ENCODE results near the gene TMPRSS13.
"Not testable (repeated sequence)": the region's sequence is repeated elsewhere in the genome, so short reads cannot be mapped to it uniquely, and the experiment has no call there.

TMPRSS13 gene

DNA sequence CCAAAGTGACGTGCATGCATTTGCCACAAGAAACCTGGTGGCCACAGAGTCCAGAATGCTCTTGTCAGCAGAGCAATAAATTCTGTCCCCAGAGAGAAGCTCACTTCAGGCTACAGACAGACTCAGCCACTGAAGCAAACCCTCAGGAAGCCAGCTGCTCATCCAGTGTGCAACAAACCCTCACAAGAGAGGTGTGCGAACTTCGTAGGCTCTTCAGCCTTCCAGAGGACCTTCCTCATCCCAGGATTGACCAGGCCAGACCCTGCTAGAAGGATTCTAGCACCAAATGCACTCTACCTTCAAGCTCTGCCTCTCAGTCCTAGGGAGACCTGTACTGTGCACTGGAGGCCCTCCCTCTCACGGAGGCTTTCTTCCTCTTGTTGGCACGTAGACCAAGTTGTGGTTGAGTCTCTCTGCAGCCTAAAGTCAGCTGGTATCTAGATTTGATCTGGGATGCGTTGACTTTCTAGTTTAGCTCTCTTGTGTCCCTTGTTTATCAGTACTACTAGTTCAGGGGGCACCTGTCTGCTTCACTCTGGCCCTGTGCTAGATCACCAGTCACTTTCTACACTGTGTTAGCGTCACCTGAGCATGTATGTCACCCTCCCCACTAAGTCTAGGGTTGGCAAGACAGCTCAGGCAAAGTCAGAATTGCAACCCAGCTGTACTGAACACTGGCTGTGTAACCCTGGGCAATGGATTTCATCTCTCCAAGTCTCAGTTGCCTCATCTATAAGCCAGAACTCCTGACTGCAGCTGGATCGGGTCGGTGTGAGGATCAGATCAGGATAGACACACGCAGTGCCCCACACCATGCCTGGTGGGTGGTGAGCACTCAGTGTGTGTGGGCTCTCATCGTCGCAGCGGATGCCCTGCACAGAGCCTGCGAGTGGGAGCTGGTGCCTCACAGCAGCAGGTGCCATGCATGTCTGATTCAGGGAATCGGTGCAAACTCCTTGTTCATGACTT lies 22.1 kb upstream of the TMPRSS13 start:
- DNase-seq (ENCODE audit: low read depth), result no peak

DNA sequence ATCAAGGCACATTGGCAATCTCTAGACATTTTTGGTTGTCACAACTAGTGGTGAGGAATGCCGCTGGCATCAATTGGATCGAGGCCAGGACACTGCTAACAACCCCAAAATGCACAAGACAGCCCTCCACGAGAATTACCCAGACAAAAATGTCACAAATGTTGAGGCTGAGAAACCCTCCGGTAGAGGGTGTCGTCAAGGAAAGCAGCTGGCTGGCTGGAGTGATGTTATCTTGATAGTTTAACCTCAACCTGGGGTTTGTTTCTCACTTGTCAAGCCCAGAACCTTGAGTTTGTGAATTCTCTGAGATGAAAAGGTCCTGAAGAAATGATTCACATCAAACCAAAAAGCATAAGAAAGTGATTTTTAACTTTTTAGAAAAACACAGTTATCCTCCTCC lies 21.1 kb upstream of the TMPRSS13 start:
- DNase-seq (ENCODE audit: low read depth), result no peak

GRCh38 chr11:117949062-117949461 lies 19.9 kb upstream of the TMPRSS13 start:
- no peak for DNase-seq (ENCODE audit: low read depth)

- not testable (repeated sequence) for DNase-seq (ENCODE audit: low read depth)
Measured at GRCh38 chr11:117948466-117948865, 19.3 kb upstream of the TMPRSS13 start.

DNA sequence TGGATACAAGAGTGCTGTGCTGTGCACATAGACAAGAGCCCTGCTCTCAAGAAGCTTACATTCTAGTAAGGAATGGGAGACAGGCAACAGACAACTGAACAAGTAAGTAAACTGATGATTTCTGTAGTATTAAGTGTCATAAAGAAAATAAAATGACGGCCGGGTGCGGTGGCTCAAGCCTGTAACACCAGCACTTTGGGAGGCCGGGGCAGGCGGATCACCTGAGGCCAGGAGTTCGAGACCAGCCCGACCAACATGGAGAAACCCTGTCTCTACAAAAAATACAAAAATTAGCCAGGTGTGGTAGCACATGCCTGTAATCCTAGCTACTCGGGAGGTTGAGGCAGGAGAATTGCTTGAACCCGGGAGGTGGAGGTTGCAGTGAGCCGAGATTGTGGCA lies 18.5 kb upstream of the TMPRSS13 start:
- DNase-seq (ENCODE audit: low read depth), result not testable (repeated sequence)

DNA sequence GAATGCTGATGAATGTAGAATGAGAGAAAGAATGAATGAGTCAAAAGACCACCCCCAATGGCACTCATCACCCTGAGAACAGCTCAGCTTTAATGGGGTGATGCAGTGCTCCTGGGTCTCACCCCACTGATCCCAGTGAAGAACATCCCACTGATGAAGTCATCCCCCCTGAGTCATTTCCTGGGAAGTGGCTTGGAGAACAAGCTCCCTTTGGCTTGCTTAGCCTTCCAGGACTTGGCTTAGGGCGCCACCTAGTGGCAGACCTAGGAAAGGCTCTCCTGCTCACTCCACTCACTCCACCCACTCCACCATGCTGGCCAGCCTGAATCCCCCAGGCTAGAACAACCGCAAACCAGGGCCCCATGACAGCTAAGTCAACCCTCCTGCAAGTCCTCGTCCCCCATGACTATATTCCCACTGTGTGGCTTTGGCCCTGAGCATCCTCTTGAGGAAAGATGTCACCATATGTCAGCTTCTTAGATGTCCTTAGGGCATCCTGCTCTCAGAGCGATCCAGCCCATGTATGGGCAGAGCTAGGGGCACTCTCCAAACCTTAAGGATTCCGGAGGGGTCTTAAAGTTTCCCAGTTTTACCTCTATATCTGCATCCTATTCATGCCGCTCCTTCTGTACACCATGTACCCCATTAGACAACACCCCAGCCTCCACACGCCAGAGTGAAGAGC lies 17.8 kb upstream of the TMPRSS13 start:
- peak; percentile 76 for DNase-seq (ENCODE audit: low read depth)

DNA sequence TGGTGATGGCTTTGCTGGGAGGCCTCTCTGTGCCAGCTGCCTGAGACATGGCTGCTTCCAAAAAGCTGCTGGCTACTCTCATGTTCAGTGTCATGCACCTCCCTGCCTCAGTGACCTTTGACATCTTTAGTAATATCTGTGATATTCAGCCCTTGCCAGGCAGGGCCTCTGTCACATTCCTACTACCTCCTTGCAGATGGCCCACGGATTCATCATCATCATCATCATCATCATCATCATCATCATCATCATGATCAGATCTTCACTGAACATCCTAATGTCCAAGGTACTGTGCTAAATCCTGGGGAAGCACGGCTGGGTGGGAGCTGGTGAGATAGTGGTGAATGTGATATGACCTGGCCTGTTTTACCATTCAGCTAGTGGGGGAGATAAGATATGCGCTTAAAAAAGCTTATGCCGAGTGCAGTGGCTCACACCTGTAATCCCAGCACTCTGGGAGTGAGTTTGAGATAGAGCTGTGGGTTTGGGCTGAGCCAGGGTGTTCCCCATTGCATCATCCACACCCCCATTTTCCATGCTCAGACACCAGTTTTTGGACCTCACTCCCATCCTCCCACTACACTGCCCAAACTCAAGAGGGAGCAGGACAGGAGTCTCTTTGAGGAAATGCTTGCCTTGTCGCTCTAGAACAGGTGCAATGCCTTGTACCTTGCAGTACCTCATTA lies 17.1 kb upstream of the TMPRSS13 start:
- DNase-seq (ENCODE audit: low read depth), result no peak

- DNase-seq (ENCODE audit: low read depth), result no peak
Measured at GRCh38 chr11:117945047-117945810, 16.0 kb upstream of the TMPRSS13 start.

- DNase-seq (ENCODE audit: low read depth), result no peak
Measured at GRCh38 chr11:117944554-117944953, 15.4 kb upstream of the TMPRSS13 start.

DNA sequence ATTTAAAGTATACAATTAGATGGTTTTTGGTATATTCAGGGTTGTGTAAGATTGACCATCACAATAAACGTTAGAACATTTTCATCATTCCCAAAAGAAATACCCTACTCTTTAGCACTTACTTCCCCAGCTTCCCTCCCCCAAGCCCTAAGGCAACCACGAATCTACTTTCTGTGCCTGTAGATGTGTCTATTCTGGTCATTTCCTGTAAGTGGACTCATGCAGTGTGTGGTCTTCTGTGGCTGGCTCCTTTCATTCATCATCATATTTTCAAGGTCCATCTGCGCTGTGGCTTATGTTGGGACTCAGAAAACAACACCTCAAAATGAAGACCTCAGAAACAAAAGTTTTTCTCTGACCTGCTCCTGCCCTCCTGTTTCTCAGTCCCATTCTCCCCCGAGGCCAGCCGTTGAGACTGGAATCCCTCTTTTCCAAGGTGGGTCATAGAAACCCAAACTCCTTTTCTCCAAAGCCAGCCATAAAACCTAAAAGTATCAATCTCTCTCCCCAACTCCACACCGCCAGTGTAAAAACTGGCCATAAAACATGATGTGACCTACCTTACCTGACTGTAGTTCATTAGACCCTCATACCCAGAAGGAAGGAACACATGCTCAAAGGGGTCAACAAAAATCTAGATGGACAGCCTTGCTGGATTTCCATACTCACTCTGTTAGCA lies 12.9 kb upstream of the TMPRSS13 start:
- no peak for DNase-seq (ENCODE audit: low read depth)

DNA sequence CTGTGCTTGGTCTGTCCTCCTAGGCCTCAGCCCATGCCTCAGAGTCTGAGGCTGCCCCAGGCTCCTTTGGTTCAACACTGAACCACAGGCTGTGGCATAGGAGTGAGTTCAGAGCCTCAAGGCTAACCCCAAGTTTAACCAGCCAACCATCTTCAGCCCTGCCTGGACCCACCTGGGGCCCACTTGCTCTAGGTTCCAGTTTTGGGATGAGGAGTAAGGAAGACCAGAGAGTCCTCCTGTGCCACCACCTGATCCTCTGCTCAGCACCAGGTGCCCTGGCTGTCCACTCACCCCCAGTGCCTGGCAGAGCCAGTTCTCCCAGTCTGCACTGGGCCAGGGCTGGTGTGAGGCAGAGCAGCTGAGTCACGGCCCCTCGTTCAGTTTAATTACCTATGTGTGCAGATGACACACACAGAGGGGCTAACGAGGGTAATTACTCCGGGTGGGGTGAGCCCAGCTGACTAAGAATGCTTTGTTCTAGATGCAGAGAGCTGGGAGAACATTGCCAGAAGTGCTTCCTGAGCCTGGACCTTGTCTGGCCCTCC lies 12.0 kb upstream of the TMPRSS13 start:
- no peak for DNase-seq (ENCODE audit: low read depth)

DNA sequence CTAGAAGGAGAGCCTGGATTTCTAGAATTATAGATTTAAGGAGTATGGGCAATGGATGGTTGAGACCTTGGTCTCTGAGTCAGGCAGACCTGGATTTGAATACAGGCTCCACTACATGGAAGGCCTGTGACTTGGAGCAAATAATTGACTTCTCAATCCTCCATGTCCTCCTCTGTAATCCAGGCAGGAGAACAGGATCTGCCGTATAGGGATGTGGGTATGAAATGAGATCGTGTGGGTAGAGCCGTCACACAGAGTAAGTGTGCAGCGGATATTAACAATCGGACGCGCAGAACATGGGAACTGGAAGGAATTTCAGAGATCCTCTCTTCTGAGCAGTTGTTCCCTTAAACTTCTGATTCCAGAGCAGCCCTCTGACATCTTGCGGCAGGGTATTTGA lies 11.5 kb upstream of the TMPRSS13 start:
- no peak for DNase-seq (ENCODE audit: low read depth)

- DNase-seq (ENCODE audit: low read depth), result no peak
Measured at GRCh38 chr11:117936973-117937372, 7.8 kb upstream of the TMPRSS13 start.

- no peak for DNase-seq (ENCODE audit: low read depth)
Measured at GRCh38 chr11:117934526-117935307, 5.5 kb upstream of the TMPRSS13 start.

GRCh38 chr11:117933930-117934329 lies 4.7 kb upstream of the TMPRSS13 start:
- DNase-seq (ENCODE audit: low read depth), result no peak

DNA sequence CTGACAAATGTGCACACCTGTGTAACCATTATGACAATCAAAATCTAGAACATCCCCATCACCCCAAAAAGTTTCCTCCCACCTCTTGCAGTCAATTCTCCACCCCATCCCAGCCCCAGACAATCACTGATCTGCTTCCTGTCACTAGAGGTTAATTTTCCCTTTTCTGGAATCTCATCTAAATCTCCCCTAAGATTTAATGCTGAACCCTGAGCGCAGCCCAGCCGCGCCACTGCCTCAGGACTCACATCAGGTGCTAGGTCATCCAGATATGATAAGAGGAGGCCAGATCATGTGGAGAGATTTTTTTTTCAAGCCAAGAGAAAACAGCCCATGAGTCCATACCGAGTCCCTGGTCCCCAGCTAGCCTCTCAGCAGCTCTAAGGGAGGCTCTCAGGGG lies 4.3 kb upstream of the TMPRSS13 start:
- DNase-seq (ENCODE audit: low read depth), result no peak

GRCh38 chr11:117932947-117933346 lies 3.7 kb upstream of the TMPRSS13 start:
- DNase-seq (ENCODE audit: low read depth), result no peak

DNA sequence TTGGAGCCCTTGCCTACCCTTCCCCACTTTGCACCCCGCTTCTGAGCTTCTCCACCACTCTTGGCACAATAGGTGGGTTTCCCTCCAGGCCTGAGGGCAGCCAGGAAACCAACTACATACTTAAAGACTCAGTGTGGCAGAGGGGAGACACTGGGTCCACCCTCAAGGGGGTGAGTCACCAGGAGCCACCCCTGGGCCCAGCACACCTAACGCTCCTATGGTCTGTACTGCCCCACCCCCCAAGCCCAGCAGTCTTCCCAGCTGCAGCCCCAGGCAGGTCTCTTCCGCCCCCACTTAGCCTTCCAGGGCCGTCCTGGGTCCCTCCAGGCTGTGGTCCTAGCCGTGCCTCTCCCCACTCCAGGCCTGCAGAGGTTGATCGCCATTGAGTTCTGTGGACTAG lies 3.2 kb upstream of the TMPRSS13 start:
- no peak for DNase-seq (ENCODE audit: low read depth)

DNA sequence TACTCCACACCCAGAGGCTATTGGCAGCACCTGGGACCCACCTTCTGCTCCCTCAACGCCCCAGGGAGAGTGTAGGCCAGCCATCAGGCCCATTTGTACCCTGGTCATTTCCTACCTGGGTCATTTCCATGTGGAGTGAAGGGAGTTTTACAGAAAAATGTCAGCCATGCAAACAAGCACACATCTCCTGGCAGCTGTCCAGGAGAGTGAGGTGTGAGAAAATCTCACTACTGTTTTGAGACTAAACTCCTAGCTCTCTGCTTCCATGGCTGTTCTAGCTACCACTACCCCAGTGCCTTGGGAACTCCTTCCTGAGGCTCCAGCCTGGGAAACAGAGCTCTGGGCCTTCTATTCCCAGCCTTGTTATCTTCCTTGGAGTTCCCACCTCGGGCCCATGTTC lies 2.8 kb upstream of the TMPRSS13 start:
- no peak for DNase-seq (ENCODE audit: low read depth)

GRCh38 chr11:117931331-117931950 lies 2.2 kb upstream of the TMPRSS13 start:
- no peak for DNase-seq (ENCODE audit: low read depth)

Measured in stimulated activated CD8-positive, alpha-beta memory T cell treated with anti-CD3 and anti-CD28 coated beads, Interleukin-7, amount 100 ng/mL, for 24 hours (primary cell).